Measurements from ENCODE around the gene HDAC4.

HDAC4 gene

GRCh38 chr2:239238839-239239606 is 161.8 kb downstream of the HDAC4 start:
- TF ChIP-seq CTCF (conservative IDR thresholded peaks at IDR 0.05; ENCODE audit: low read length) = no peak
- DNase-seq (ENCODE audit: low read depth) = no peak
- H3K4me3 ChIP-seq (ENCODE audit: low read length) = no peak overlapping the region

GRCh38 chr2:239238381-239238780 is 162.4 kb downstream of the HDAC4 start:
- DNase-seq (ENCODE audit: low read depth) = no peak
- H3K4me3 ChIP-seq (ENCODE audit: low read length) = no peak overlapping the region
- no peak for TF ChIP-seq CTCF (conservative IDR thresholded peaks at IDR 0.05; ENCODE audit: low read length)

- no peak for DNase-seq (ENCODE audit: low read depth)
- H3K4me3 ChIP-seq (ENCODE audit: low read length) = no peak overlapping the region
- no peak for TF ChIP-seq CTCF (conservative IDR thresholded peaks at IDR 0.05; ENCODE audit: low read length)
These were observed 164.0 kb downstream of the HDAC4 start for GRCh38 chr2:239236808-239237205.

GRCh38 chr2:239236043-239236807 is 164.6 kb downstream of the HDAC4 start:
- DNase-seq (ENCODE audit: low read depth) = no peak
- no peak overlapping the region for H3K4me3 ChIP-seq (ENCODE audit: low read length)
- TF ChIP-seq CTCF (conservative IDR thresholded peaks at IDR 0.05; ENCODE audit: low read length) = no peak

- no peak for DNase-seq (ENCODE audit: low read depth)
- H3K4me3 ChIP-seq (ENCODE audit: low read length) = no peak overlapping the region
- TF ChIP-seq CTCF (conservative IDR thresholded peaks at IDR 0.05; ENCODE audit: low read length) = no peak
These were observed 165.5 kb downstream of the HDAC4 start for GRCh38 chr2:239235311-239235710.

GRCh38 chr2:239234191-239235175 is 166.3 kb downstream of the HDAC4 start:
- H3K4me3 ChIP-seq (ENCODE audit: low read length) = no peak overlapping the region
- no peak for TF ChIP-seq CTCF (conservative IDR thresholded peaks at IDR 0.05; ENCODE audit: low read length)
- DNase-seq (ENCODE audit: low read depth) = no peak
